Panc1 (cell line): Measurements from ENCODE around the gene FAM180B. TPM values are rescaled to one million over a fixed set of nuclear protein-coding genes. Genes with fewer than 3 reads are reported as not detected.
A peak's percentile ranks its signal among the peaks of the same experiment; 100 is the strongest.

Experiments used
- ATAC-seq: fragments of 200-7000 bp; cut with Tn5 transposase; 2 replicates; pipeline ENCODE4 v1.9.1; 2020; ENCODE audit warnings: mild to moderate bottlenecking, moderate library complexity
- BruUV-seq: library from RNA; stranded (reverse); fragments of 400-500 nt; replicated peaks from 2 replicates; lab custom pipeline; 2021; lab: Mats Ljungman, UMichigan
- CTCF ChIA-PET: fragments of 300-600 bp; sonication (Branson Sonifier 250); formaldehyde crosslinking; loops from one replicate; lab custom pipeline; 2022; ENCODE audit warnings: antibody characterized with exemption; lab: Charles Lee
- POLR2A ChIA-PET: fragments of 300-600 bp; sonication (Branson Sonifier 250); formaldehyde crosslinking; loops from one replicate; lab custom pipeline; 2022; ENCODE audit warnings: antibody characterized with exemption; lab: Charles Lee
- DNase-seq: peaks from one replicate; pipeline ENCODE4 v3.0.0-alpha.2; 2010; ENCODE audit warnings: low read depth, low spot score
- H3K27ac ChIP-seq: 2 replicates; pipeline ENCODE4 v1.5.1; 2011; ENCODE audit warnings: mild to moderate bottlenecking, low read length, inconsistent platforms
- H3K27me3 ChIP-seq: fragments of 200-500 bp; sonication (Bioruptor generic); 2 replicates; pipeline ENCODE4 v1.6.0; 2014; ENCODE audit warnings: low read length, inconsistent platforms; ENCODE audit not compliant: control insufficient read depth, insufficient read depth
- H3K36me3 ChIP-seq: fragments of 200-500 bp; sonication (Bioruptor generic); 2 replicates; pipeline ENCODE4 v1.5.1; 2014; ENCODE audit warnings: inconsistent platforms, mild to moderate bottlenecking, low read length, moderate library complexity; ENCODE audit not compliant: control insufficient read depth, insufficient read depth
- H3K4me1 ChIP-seq: 2 replicates; pipeline ENCODE4 v1.5.1; 2011; ENCODE audit warnings: inconsistent platforms, mild to moderate bottlenecking, low read length, moderate library complexity; ENCODE audit not compliant: control insufficient read depth, insufficient read depth
- H3K4me3 ChIP-seq, 2 experiments: 2 replicates each; pipeline ENCODE4 v1.5.1; 2011 to 2012; ENCODE audit warnings: low read depth in 2 of 2, low read length in 2 of 2, mild to moderate bottlenecking in 2 of 2, inconsistent platforms in 1 of 2, moderate library complexity in 1 of 2
- H3K9me3 ChIP-seq: fragments of 200-500 bp; sonication (Bioruptor generic); 2 replicates; pipeline ENCODE4 v1.5.1; 2014; ENCODE audit warnings: low read depth, mild to moderate bottlenecking, inconsistent platforms, low read length, moderate library complexity; ENCODE audit not compliant: control insufficient read depth, insufficient read depth
- POLR2AphosphoS5 ChIP-seq: IDR thresholded peaks from 2 replicates; pipeline ENCODE4 v1.6.1; 2012; ENCODE audit warnings: mild to moderate bottlenecking, low read depth, low read length, moderate library complexity
- SIN3A ChIP-seq: IDR thresholded peaks from 2 replicates; pipeline ENCODE4 v1.6.1; 2012; ENCODE audit warnings: low read depth, mild to moderate bottlenecking, low read length, moderate library complexity, borderline replicate concordance; ENCODE audit not compliant: insufficient read depth
- TCF7L2 ChIP-seq: IDR thresholded peaks from 2 replicates; pipeline ENCODE4 v1.6.1; 2011; ENCODE audit warnings: mild to moderate bottlenecking, low read depth, low read length, inconsistent platforms
- in situ Hi-C: cut with HindIII; loops from 2 replicates; pipeline ENCODE4 v1.10.0; 2016; ENCODE audit warnings: low sequenced_read_pairs, low pct_unique_long_range_greater_than_20kb
- intact Hi-C: fragments of 100-400 bp; cut with micrococcal nuclease; formaldehyde crosslinking; loops from one replicate; pipeline ENCODE4 v1.10.0; 2022; ENCODE audit not compliant: unreplicated experiment
- total RNA-seq: library from RNA; stranded (reverse); gene quantifications from one replicate; pipeline ENCODE4 v1.2.1, GENCODE V29; 2021; ENCODE audit not compliant: unreplicated experiment
- TF ChIP-seq, protein P1 (sequence below): fragments of 450-650 bp; IDR thresholded peaks from 2 replicates; pipeline ENCODE4 v1.5.1; 2017; ENCODE audit warnings: mild to moderate bottlenecking
- TF ChIP-seq, protein P2 (sequence below), 2 experiments: IDR thresholded peaks; 2 replicates each; pipeline ENCODE4 v1.6.1; 2011 to 2012; ENCODE audit warnings: low read depth in 2 of 2, control low read depth in 1 of 2, low read length in 1 of 2, mild to moderate bottlenecking in 1 of 2, moderate library complexity in 1 of 2; ENCODE audit not compliant: insufficient read depth in 1 of 2

FAM180B gene
- total RNA-seq, 1 experiment from 2014 or later: not detected

DNA sequence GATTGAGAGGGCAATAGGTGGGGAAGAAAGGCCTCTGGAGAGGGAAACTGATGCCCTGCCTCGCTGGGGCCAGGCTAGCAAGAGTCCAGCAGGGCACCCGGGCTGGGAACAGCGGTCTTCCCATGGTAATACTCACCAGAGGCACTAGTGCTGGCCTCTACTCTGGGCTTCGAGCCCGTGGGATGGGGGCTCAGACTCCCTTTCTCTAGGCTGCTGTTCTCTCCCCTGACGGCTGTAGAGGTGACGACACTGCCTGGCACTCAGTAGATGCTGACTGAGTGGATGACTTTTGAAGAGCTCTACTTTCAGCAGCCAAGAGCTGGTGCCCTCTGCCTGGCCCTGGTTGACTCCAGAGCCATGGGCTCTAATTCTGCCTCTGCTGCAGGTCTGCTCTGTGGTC, 8.6 kb downstream of the FAM180B start:
- ATAC-seq: peak; percentile 56
- in situ Hi-C loops (no loop called here), intact Hi-C loops (no loop called here)
- DNase-seq: no peak
- no peak overlapping the region for H3K4me3 ChIP-seq
- H3K27ac ChIP-seq: no peak overlapping the region
- H3K9me3 ChIP-seq: no peaks in the 10 kb centered on the region
- POLR2A ChIA-PET: interaction anchor here (0.5 to 0.6 kb wide), 2 partner anchors 21 to 1689 kb away, joined by 3 to 8 read pairs; no protein-coding TSS in a partner anchor
- H3K27me3 ChIP-seq: peaks cover 6% of the 10 kb centered on the region; the same call in 1 of the 2 replicates
- no peaks in the 10 kb centered on the region for H3K36me3 ChIP-seq
- H3K4me1 ChIP-seq: peaks cover 4% of the 10 kb centered on the region
- TF ChIP-seq SIN3A: no peak
- no peak for TF ChIP-seq TCF7L2
- TF ChIP-seq, protein P1, sequence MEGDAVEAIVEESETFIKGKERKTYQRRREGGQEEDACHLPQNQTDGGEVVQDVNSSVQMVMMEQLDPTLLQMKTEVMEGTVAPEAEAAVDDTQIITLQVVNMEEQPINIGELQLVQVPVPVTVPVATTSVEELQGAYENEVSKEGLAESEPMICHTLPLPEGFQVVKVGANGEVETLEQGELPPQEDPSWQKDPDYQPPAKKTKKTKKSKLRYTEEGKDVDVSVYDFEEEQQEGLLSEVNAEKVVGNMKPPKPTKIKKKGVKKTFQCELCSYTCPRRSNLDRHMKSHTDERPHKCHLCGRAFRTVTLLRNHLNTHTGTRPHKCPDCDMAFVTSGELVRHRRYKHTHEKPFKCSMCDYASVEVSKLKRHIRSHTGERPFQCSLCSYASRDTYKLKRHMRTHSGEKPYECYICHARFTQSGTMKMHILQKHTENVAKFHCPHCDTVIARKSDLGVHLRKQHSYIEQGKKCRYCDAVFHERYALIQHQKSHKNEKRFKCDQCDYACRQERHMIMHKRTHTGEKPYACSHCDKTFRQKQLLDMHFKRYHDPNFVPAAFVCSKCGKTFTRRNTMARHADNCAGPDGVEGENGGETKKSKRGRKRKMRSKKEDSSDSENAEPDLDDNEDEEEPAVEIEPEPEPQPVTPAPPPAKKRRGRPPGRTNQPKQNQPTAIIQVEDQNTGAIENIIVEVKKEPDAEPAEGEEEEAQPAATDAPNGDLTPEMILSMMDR: no peak
- TF ChIP-seq, protein P2, sequence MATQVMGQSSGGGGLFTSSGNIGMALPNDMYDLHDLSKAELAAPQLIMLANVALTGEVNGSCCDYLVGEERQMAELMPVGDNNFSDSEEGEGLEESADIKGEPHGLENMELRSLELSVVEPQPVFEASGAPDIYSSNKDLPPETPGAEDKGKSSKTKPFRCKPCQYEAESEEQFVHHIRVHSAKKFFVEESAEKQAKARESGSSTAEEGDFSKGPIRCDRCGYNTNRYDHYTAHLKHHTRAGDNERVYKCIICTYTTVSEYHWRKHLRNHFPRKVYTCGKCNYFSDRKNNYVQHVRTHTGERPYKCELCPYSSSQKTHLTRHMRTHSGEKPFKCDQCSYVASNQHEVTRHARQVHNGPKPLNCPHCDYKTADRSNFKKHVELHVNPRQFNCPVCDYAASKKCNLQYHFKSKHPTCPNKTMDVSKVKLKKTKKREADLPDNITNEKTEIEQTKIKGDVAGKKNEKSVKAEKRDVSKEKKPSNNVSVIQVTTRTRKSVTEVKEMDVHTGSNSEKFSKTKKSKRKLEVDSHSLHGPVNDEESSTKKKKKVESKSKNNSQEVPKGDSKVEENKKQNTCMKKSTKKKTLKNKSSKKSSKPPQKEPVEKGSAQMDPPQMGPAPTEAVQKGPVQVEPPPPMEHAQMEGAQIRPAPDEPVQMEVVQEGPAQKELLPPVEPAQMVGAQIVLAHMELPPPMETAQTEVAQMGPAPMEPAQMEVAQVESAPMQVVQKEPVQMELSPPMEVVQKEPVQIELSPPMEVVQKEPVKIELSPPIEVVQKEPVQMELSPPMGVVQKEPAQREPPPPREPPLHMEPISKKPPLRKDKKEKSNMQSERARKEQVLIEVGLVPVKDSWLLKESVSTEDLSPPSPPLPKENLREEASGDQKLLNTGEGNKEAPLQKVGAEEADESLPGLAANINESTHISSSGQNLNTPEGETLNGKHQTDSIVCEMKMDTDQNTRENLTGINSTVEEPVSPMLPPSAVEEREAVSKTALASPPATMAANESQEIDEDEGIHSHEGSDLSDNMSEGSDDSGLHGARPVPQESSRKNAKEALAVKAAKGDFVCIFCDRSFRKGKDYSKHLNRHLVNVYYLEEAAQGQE (IDR thresholded peaks at IDR 0.05; ENCODE audit: insufficient read depth in 1 of 2, low read depth in 2 of 2, low read length in 1 of 2): no peak
- TF ChIP-seq POLR2AphosphoS5: no peak
- CTCF ChIA-PET: no interaction called here
- no TSS peak for BruUV-seq

DNA sequence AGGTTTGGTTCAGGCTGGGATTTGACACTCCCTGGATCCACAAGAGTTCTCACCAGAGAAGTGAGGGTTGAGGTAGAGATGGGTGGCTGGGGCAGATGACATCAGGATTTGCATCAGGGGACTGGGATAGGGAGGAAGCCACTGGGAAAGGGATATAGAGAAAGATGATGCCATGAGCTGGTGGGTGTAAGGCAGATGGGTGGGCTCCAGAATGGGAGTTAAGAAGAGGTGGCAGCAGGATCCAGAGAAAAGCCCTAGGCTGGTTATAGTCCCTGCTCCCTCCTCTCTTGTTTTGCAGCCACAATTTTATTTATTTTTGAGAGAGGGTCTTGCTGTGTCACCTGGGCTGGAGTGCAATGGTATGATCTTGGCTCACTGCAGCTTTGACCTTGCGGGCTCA, 9.5 kb downstream of the FAM180B start:
- ChIA-PET CTCF (no interaction called here), POLR2A (interaction anchor here (0.6 to 0.7 kb wide), 2 partner anchors 21 to 76 kb away, joined by 3 to 5 read pairs; no protein-coding TSS in a partner anchor)
- DNase-seq: no peak
- Histone ChIP-seq H3K36me3 (no peaks in the 10 kb centered on the region), H3K4me3 (no peak overlapping the region), H3K9me3 (no peaks in the 10 kb centered on the region), H3K4me1 (peaks cover 4% of the 10 kb centered on the region), H3K27ac (no peak overlapping the region), H3K27me3 (peaks cover 6% of the 10 kb centered on the region; the same call in 1 of the 2 replicates)
- no peak for ATAC-seq
- TF ChIP-seq, protein P2 (IDR thresholded peaks at IDR 0.05; ENCODE audit: insufficient read depth in 1 of 2, low read depth in 2 of 2, low read length in 1 of 2): no peak
- TF ChIP-seq TCF7L2 (no peak), SIN3A (no peak), POLR2AphosphoS5 (no peak)
- TF ChIP-seq, protein P1: no peak
- intact Hi-C loops: no loop called here
- in situ Hi-C loops: no loop called here
- BruUV-seq: no TSS peak
